Measurements from ENCODE around the gene EEIG2. TPM values are rescaled to one million over a fixed set of nuclear protein-coding genes. Genes with fewer than 3 reads are reported as not detected.

Gene EEIG2
- total and polyA plus RNA-seq, 2 donors (not counting 1 experiment from before 2014, with no cell fraction given) = 4.4 to 13.6 TPM

DNA sequence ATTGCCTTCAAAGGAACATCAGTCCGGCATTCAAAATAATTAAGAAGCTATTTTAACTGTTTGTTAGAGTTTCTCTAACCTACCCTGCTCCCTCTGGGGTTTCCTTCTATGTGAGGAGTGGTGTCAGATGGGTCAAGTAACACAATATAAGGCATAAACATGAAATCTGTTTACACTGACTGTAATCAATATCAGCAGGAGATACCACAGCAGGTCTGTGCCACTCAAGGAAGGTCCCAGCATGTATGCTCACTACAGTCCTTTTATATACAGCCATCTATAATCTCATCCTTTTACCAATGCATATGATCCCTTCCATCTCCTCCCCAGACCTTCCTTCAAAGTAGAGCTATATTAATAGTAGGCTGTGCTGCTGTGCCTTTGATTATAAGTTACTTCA is 25.4 kb downstream of the EEIG2 start:
- TF ChIP-seq, protein P1, sequence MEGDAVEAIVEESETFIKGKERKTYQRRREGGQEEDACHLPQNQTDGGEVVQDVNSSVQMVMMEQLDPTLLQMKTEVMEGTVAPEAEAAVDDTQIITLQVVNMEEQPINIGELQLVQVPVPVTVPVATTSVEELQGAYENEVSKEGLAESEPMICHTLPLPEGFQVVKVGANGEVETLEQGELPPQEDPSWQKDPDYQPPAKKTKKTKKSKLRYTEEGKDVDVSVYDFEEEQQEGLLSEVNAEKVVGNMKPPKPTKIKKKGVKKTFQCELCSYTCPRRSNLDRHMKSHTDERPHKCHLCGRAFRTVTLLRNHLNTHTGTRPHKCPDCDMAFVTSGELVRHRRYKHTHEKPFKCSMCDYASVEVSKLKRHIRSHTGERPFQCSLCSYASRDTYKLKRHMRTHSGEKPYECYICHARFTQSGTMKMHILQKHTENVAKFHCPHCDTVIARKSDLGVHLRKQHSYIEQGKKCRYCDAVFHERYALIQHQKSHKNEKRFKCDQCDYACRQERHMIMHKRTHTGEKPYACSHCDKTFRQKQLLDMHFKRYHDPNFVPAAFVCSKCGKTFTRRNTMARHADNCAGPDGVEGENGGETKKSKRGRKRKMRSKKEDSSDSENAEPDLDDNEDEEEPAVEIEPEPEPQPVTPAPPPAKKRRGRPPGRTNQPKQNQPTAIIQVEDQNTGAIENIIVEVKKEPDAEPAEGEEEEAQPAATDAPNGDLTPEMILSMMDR (IDR thresholded peaks at IDR 0.05) = no peak
- no peak for TF ChIP-seq EZH2 (IDR thresholded peaks at IDR 0.05; ENCODE audit: borderline replicate concordance, insufficient read depth, low read depth, low read length, poor library complexity, severe bottlenecking)
- POLR2A ChIA-PET = no interaction called here

GRCh38 chr1:108590441-108590840 is 30.5 kb downstream of the EEIG2 start:
- ATAC-seq (ENCODE audit: low read depth) = no peak
- Mint-ChIP-seq H3K4me3 (no peak overlapping the region), H3K27me3 (no peaks in the 10 kb centered on the region), H3K27ac (no peak overlapping the region), H3K4me1 (peaks cover 28% of the 10 kb centered on the region), H3K9me3 (ENCODE audit: insufficient read depth) (no peaks in the 10 kb centered on the region)
- Histone ChIP-seq H3K9me3 (ENCODE audit: control extremely low read depth in 1 of 3, control insufficient read depth in 2 of 3, insufficient read depth in 1 of 3, low read length in 2 of 3) (no peaks in the 10 kb centered on the region), H4K20me1 (ENCODE audit: control insufficient read depth, insufficient read depth, low read length, poor library complexity, severe bottlenecking) (peaks cover 33% of the 10 kb centered on the region), H3K79me2 (ENCODE audit: control insufficient read depth, insufficient read depth, low read length) (peaks cover 69% of the 10 kb centered on the region), H3K4me1 (ENCODE audit: control insufficient read depth in 2 of 2, insufficient read depth in 2 of 2, low read length in 2 of 2) (peaks cover 12 to 15% of the 10 kb centered on the region in 2 donors), H3K36me3 (replicated peaks in 1 of 2; ENCODE audit: control extremely low read depth in 1 of 2, control insufficient read depth in 1 of 2, extremely low read depth in 1 of 2, insufficient read depth in 2 of 2, low read length in 1 of 2) (no peaks in the 10 kb centered on the region), H3K27ac (ENCODE audit: low read length in 2 of 2) (no peak overlapping the region), H3K27me3 (replicated peaks in 1 of 4; ENCODE audit: control extremely low read depth in 1 of 4, control insufficient read depth in 3 of 4, insufficient read depth in 4 of 4, low read length in 3 of 4) (no peaks in the 10 kb centered on the region), H2AFZ (ENCODE audit: insufficient read depth, low read depth, low read length, poor library complexity, severe bottlenecking) (no peak overlapping the region), H3K4me2 (replicated peaks; ENCODE audit: low read depth, low read length, poor library complexity, severe bottlenecking) (no peak overlapping the region), H3K4me3 (ENCODE audit: control extremely low read depth in 1 of 5, extremely low read depth in 1 of 5, insufficient read depth in 1 of 5, low read depth in 2 of 5, low read length in 4 of 5) (no peak overlapping the region), H3K9ac (ENCODE audit: low read length) (no peak overlapping the region)
- no peak for TF ChIP-seq EZH2 (IDR thresholded peaks at IDR 0.05; ENCODE audit: borderline replicate concordance, insufficient read depth, low read depth, low read length, poor library complexity, severe bottlenecking)
- TF ChIP-seq, protein P1 (IDR thresholded peaks at IDR 0.05) = no peak
- ChIA-PET POLR2A (no interaction called here), CTCF (no interaction called here)
- intact Hi-C loops (cut with micrococcal nuclease) = no loop called here
- 75% methylated on average over 2 of the region's 2 CpGs for WGBS (ENCODE audit: insufficient coverage)
- no peak for DNase-seq

More for the DNA sequence above, 25.4 kb downstream of the EEIG2 start:
- peaks cover 63% of the 10 kb centered on the region for H3K79me2 ChIP-seq (ENCODE audit: control insufficient read depth, insufficient read depth, low read length)
- H3K9me3 Mint-ChIP-seq (ENCODE audit: insufficient read depth) = peaks cover 12% of the 10 kb centered on the region
- peak overlapping the region; percentile 1 for H3K4me3 Mint-ChIP-seq
- DNase-seq = no peak
- no peak overlapping the region for H3K9ac ChIP-seq (ENCODE audit: low read length)
- H3K27me3 Mint-ChIP-seq = no peaks in the 10 kb centered on the region
- no peak overlapping the region for H3K4me3 ChIP-seq (ENCODE audit: control extremely low read depth in 1 of 5, extremely low read depth in 1 of 5, insufficient read depth in 1 of 5, low read depth in 2 of 5, low read length in 4 of 5)
- H3K4me2 ChIP-seq (replicated peaks; ENCODE audit: low read depth, low read length, poor library complexity, severe bottlenecking) = no peak overlapping the region
- CTCF ChIA-PET = interaction anchor here (1.4 to 2.2 kb wide), 2 partner anchors 25 to 58 kb away, joined by 4 to 17 read pairs; partner anchors contain the start of gene EEIG2
- H3K9me3 ChIP-seq (ENCODE audit: control extremely low read depth in 1 of 3, control insufficient read depth in 2 of 3, insufficient read depth in 1 of 3, low read length in 2 of 3) = peaks cover 0 to 9% (median 0%) of the 10 kb centered on the region in 3 donors
- peaks cover 7% of the 10 kb centered on the region for H4K20me1 ChIP-seq (ENCODE audit: control insufficient read depth, insufficient read depth, low read length, poor library complexity, severe bottlenecking)
- no peak overlapping the region for H3K27ac Mint-ChIP-seq
- H3K27me3 ChIP-seq (replicated peaks in 1 of 4; ENCODE audit: control extremely low read depth in 1 of 4, control insufficient read depth in 3 of 4, insufficient read depth in 4 of 4, low read length in 3 of 4) = no peaks in the 10 kb centered on the region
- no CpG with 5 or more reads among the region's 1 CpG for WGBS (ENCODE audit: insufficient coverage)
- no peak for ATAC-seq (ENCODE audit: low read depth)
- no peak overlapping the region for H2AFZ ChIP-seq (ENCODE audit: insufficient read depth, low read depth, low read length, poor library complexity, severe bottlenecking)
- intact Hi-C loops (cut with micrococcal nuclease) = no loop called here
- peaks cover 8 to 13% of the 10 kb centered on the region in 2 donors for H3K4me1 ChIP-seq (ENCODE audit: control insufficient read depth in 2 of 2, insufficient read depth in 2 of 2, low read length in 2 of 2)
- no peaks in the 10 kb centered on the region for H3K36me3 ChIP-seq (replicated peaks in 1 of 2; ENCODE audit: control extremely low read depth in 1 of 2, control insufficient read depth in 1 of 2, extremely low read depth in 1 of 2, insufficient read depth in 2 of 2, low read length in 1 of 2)
- no peak overlapping the region for H3K27ac ChIP-seq (ENCODE audit: low read length in 2 of 2)
- peaks cover 35% of the 10 kb centered on the region for H3K4me1 Mint-ChIP-seq
